ENCODE data around the gene APOD.

Gene APOD

GRCh38 chr3:195551381-195551978, 32.3 kb downstream of the APOD start:
- no peak for DNase-seq

- no peak for DNase-seq
Observed at GRCh38 chr3:195550723-195551122, 33.0 kb downstream of the APOD start.

- DNase-seq: no peak
Observed at GRCh38 chr3:195549931-195550519, 33.7 kb downstream of the APOD start.

GRCh38 chr3:195548987-195549386, 34.8 kb downstream of the APOD start:
- no peak for DNase-seq

DNA sequence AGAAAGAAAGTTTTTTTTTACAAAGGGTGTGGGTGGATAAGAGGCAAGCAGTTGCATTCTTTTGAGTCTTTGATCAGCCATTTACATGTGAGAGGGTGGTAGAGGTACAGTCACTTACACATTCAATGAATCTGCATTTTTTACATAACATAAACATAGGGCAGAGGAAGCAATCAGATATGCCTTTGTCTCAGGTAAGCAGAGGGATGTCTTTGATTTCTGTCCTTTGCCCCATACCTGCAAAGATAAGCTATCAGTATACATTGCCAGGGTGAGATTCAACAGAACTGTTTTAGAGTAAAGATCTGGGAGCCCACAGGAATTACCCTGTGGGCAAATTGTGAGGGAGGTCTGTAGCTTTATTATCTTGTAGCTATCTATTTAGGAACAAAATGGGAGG, 35.2 kb downstream of the APOD start:
- peak in 1 of 2 experiments; percentile 48 for DNase-seq

- peak; percentile 51 to 76 for DNase-seq
Observed at GRCh38 chr3:195548006-195548405, 35.7 kb downstream of the APOD start.

DNA sequence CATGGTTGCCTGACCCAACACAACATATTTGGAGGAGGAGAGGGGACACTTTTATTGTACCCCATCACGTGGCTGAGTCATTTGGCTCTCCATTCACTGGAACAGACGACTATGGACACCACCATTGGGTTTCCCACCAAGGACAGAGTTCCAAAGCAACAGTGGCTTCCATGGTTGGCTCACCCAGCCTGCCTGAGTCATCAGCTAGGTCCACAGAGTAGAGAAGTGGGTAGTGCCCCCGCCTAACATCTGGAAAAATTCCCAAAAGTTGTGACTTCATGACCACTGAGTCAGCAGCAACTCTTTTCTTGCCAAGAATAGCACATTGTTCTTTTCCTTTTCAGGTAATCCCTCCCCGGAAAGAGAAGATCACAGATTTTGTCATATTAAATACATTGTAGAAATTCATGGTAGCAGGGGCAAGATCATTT, 37.6 kb downstream of the APOD start:
- no peak for DNase-seq

DNA sequence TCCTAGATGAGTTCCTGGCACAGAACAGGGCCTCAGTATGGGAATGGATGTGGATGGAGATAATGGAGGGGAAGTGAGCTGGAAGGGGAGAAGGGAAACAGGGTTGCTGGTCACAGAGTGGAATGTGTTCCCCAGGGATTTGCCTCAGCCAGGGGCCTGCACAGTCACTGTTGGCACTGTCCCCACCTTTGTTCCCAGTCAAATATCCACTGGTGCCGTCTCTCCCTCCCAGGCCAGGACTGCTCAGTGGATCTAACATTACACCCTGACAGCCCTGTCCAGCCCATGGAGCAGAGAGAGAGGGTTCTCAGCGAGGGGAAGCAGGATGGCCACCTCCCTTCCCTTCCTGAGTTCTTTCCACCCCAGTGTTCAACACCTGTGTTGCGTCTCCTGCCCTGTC, 39.1 kb downstream of the APOD start:
- peak in 1 of 2 experiments; percentile 24 for DNase-seq

GRCh38 chr3:195544230-195544536, 39.6 kb downstream of the APOD start:
- no peak for DNase-seq

- DNase-seq: peak; percentile 81 to 93
Observed at GRCh38 chr3:195543500-195544229, 40.1 kb downstream of the APOD start.

DNA sequence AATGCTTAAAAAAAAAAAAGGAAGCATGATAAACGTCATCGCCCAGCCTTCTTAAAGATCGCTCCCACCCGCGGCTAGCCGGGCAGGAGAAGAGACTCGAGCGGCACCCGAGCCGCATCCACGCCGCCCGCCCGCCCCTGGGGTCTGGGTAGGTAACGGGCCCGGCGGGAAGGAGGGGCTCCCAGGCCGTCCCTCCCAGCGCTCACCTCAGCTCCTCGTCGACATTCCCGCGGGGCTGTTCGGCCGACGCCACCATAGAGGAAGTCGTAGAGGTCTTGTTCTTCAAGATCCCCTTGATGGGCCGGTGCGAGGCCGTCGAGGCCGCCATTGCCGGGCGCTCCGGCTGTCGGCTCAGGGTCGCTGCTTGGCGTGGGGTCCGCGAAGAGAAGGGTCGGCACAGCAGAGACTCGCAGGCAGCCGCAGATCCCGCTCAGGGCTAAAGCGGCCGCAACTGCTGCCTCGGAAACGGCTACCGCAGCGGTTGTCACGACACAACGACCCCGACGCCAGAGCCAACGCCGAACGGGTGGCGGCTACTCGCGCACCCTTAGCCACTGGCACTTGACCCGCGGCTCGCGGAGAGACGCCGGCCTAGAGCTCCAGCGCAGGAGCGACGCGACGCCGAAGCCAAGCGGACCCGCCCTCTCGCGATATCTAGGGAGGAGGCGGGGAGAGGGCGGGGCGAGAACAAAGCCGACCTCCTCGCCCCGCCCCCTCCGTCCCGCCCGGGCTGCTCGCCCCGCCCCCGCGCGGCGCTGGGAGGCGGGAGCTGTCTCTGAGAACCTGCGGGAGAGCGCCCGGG, 40.8 kb downstream of the APOD start, which contains the start of gene PPP1R2:
PPP1R2 (minus strand) TSS at position 628 of the 802 bp plus-strand sequence; CDS start at position 328, 300 bp downstream.
- peak; percentile 93 to 99 for DNase-seq

DNA sequence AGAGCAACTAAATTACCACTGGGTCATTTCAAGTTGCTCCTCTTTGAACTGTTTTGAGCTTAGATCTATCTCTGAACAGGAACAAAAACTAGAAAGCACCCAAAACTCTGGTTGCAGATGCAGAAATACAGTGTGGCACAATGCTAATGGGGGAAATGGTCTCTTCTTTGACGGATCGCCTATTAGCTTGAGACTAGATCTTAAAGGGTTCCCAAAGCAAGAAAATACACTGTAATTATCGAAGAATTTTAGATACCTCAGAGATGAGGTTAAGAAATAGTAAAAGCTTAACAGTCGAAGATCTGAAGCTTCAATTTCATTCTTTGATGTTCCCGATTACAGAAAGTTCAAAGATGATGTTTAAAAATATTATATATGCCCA, 41.4 kb downstream of the APOD start:
- peak; percentile 36 to 51 for DNase-seq

GRCh38 chr3:195540511-195540910, 43.2 kb downstream of the APOD start:
- no peak for DNase-seq

- DNase-seq: no peak
Observed at GRCh38 chr3:195540027-195540426, 43.7 kb downstream of the APOD start.

DNA sequence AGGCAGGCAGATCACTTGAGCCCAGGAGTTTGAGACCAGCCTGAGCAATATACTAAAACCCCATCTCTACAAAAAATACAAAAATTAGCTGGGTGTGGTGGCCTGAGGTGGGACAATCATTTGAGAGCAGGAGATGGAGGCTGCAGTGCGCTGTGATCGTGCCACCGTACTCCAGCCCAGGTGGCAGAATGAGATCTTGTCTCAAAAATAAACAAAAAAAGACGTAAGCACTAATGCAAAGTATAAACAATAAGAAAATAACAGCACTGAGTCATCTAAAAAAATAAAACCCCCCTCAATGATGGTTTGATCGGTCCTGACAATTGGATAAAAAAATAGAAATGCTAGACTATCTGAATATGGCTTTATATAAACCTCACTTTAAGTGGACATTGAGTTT, 44.3 kb downstream of the APOD start:
- DNase-seq: no peak

DNA sequence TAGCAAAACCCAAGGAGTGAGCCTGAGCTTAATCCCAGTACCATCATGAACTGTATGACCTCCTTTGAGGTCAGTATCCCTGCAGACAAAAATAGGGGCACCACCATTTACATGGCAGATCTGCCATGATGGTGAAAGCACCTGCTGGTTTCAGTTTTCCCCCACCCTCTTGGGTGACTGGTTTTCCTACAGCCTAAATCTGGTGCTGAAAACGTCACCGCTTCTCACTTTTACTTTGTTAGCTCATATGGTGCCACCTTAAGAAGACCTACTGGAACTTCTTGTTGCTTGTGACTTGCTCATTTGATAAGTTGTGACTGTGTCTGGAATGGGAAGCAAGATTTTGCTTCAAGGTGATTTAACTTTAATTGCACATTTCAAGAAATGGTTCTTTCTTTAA, 45.7 kb downstream of the APOD start:
- no peak for DNase-seq

DNA sequence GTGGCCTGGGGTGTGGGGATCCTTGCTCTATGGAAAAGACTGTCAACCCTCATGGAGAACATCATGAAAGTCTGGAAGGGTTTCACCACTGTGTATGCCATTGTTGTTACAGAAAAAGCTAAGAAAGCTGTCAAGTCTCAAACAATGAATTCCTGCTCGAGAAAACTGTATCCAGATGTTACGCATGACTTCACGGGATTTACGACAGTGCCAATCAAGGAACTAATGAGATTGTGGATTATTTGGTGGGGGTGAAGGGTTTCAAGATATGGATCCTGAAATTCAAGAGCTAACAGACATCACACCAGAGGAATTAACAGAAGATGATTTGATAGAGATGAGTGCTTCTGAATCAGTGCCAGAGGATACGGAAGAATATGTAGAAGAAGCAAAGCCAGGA, 48.4 kb downstream of the APOD start:
- no peak for DNase-seq

DNA sequence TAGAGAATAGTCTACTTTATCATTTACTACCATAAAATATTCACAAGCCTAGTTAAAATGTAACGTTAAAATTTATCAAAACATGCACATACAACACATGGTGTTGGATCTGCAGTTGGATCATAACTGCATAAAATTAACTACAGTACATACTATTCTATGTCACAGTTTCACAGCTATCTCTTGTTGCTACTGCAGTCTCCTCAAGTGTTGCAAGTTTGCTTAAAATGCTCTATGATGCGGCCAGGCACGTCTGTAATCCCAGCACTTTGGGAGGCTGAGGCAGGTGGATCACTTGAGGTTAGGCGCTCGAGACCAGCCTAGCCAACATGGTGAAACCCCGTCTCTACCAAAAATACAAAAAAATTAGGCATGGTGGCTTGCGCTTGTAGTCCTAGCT, 50.9 kb downstream of the APOD start:
- DNase-seq: no peak

GRCh38 chr3:195532345-195532744, 51.4 kb downstream of the APOD start:
- no peak for DNase-seq

DNA sequence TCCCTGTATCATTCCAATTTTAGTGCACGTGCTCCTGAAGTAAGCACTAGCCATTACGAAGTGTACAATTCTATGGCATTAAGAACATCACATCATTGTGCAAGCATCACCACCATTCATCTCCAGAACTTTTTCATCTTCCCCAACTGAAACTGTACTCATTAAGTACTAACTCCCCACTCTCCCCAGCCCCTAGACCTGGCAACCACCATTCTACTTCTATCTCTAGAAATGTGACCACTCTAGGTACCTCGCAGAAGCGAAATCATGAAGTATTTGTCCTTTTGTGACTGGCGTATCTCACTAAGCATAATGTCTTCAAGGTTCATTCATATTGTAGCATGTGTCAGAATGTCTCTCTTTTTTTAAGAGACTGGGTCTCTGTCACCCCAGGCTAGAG, 52.1 kb downstream of the APOD start:
- no peak for DNase-seq

- peak; percentile 39 to 45 for DNase-seq
Observed at GRCh38 chr3:195526492-195526891, 57.2 kb downstream of the APOD start.

- DNase-seq: no peak
Observed at GRCh38 chr3:195524171-195524896, 59.4 kb downstream of the APOD start.

All from NCI-H526 (cell line).